GM12878 (cell line): ENCODE data around the gene TMPRSS6. TPM values are rescaled to one million over a fixed set of nuclear protein-coding genes. Genes with fewer than 3 reads are reported as not detected.
A peak's percentile ranks its signal among the peaks of the same experiment; 100 is the strongest.

Source experiments
- ATAC-seq: fragments of 200-7000 bp; cut with Tn5 transposase; 3 replicates; pipeline ENCODE4 v1.9.1; 2020; ENCODE audit warnings: mild to moderate bottlenecking, moderate library complexity
- BruUV-seq: library from RNA; stranded (reverse); fragments of 400-500 nt; replicated peaks from 2 replicates; lab custom pipeline; 2021; lab: Mats Ljungman, UMichigan
- CTCF ChIA-PET: fragments of 300-600 bp; sonication (Branson Sonifier 250); formaldehyde crosslinking; extraction: SDS; loops from one replicate; lab custom pipeline; 2021; ENCODE audit warnings: inconsistent platforms; lab: Yijun Ruan, JAX
- POLR2A ChIA-PET: fragments of 350-600 bp; formaldehyde crosslinking; extraction: SDS; loops from one replicate; lab custom pipeline; 2021; ENCODE audit warnings: inconsistent platforms; lab: Charles Lee
- RAD21 ChIA-PET: fragments of 300-600 bp; sonication (Branson Sonifier 250); formaldehyde crosslinking; loops from one replicate; lab custom pipeline; 2023; ENCODE audit warnings: antibody characterized with exemption; ENCODE audit not compliant: unreplicated experiment; lab: Charles Lee
- SMC1A ChIA-PET: fragments of 300-600 bp; sonication (Branson Sonifier 250); formaldehyde crosslinking; loops from one replicate; lab custom pipeline; 2023; ENCODE audit not compliant: unreplicated experiment, uncharacterized antibody; lab: Charles Lee
- DNase-seq: peaks from one replicate; pipeline ENCODE4 v3.0.0-alpha.2; 2011; ENCODE audit warnings: low read depth, low spot score
- FAIRE-seq: peaks from 3 replicates; lab custom pipeline; 2011; peaks lifted over from hg19 to GRCh38; lab: Jason Lieb, UNC
- H2AFZ ChIP-seq: 2 replicates; pipeline ENCODE4 v1.6.0; 2011; ENCODE audit warnings: low read depth, low read length, control low read depth; ENCODE audit not compliant: control insufficient read depth
- H3K27ac ChIP-seq: 2 replicates; pipeline ENCODE4 v1.5.1; 2011; ENCODE audit warnings: control low read depth; ENCODE audit not compliant: control insufficient read depth, insufficient read depth
- H3K27me3 ChIP-seq, 2 experiments: replicated peaks in 1 of 2; 2 replicates each; pipeline versions ENCODE4 v1.6.0 to v1.6.1; 2011; ENCODE audit warnings: low read length in 1 of 2; ENCODE audit not compliant: control insufficient read depth in 2 of 2, insufficient read depth in 2 of 2
- H3K36me3 ChIP-seq, 2 experiments: 2 replicates each; pipeline ENCODE4 v1.5.1; 2011; ENCODE audit warnings: low read length in 1 of 2; ENCODE audit not compliant: control insufficient read depth in 2 of 2, insufficient read depth in 2 of 2
- H3K4me1 ChIP-seq: 2 replicates; pipeline ENCODE4 v1.6.1; 2011; ENCODE audit warnings: mild to moderate bottlenecking, low read length, moderate library complexity, mixed read lengths; ENCODE audit not compliant: control insufficient read depth, insufficient read depth
- H3K4me2 ChIP-seq: 2 replicates; pipeline ENCODE4 v1.6.0; 2011; ENCODE audit warnings: control low read depth; ENCODE audit not compliant: control insufficient read depth, insufficient read depth
- H3K4me3 ChIP-seq: fragments of 200-600 bp; sonication (generic); 2 replicates; pipeline ENCODE4 v1.5.1; 2016
- H3K79me2 ChIP-seq: 2 replicates; pipeline ENCODE4 v1.6.0; 2011; ENCODE audit warnings: low read length; ENCODE audit not compliant: control insufficient read depth, insufficient read depth
- H3K9ac ChIP-seq: 2 replicates; pipeline ENCODE4 v1.8.0; 2011; ENCODE audit warnings: low read length, control low read depth, mixed read lengths; ENCODE audit not compliant: control insufficient read depth, insufficient read depth
- H3K9me3 ChIP-seq: replicated peaks from 3 replicates; pipeline ENCODE4 v1.5.1; 2011; ENCODE audit warnings: mild to moderate bottlenecking, low read length; ENCODE audit not compliant: control insufficient read depth, insufficient read depth
- H4K20me1 ChIP-seq: 2 replicates; pipeline ENCODE4 v1.6.0; 2011; ENCODE audit not compliant: control insufficient read depth, insufficient read depth
- ATF7 ChIP-seq: fragments of 450-650 bp; IDR thresholded peaks from 2 replicates; pipeline ENCODE4 v1.6.1; 2016; ENCODE audit warnings: low read depth, mild to moderate bottlenecking
- CHD1 ChIP-seq: IDR thresholded peaks from 2 replicates; pipeline ENCODE4 v1.6.1; 2012; ENCODE audit warnings: low read depth, low read length, improper control_type of control experiment
- IKZF2 ChIP-seq, 2 experiments: fragments of 450-650 bp; IDR thresholded peaks; 2 replicates each; pipeline ENCODE4 v1.6.1; 2017; ENCODE audit warnings: mild to moderate bottlenecking in 2 of 2, moderate library complexity in 2 of 2
- KLF5 ChIP-seq: fragments of 450-650 bp; IDR thresholded peaks from 2 replicates; pipeline ENCODE4 v1.6.1; 2014; ENCODE audit warnings: mild to moderate bottlenecking; ENCODE audit not compliant: partially characterized antibody
- MTA3 ChIP-seq: IDR thresholded peaks from 2 replicates; pipeline ENCODE4 v1.6.1; 2012; ENCODE audit warnings: low read length, inconsistent platforms, borderline replicate concordance
- NRF1 ChIP-seq: conservative IDR thresholded peaks from 2 replicates; pipeline ENCODE4 v1.6.1; 2011; ENCODE audit warnings: mild to moderate bottlenecking, low read depth, low read length, improper control_type of control experiment
- SPI1 ChIP-seq: IDR thresholded peaks from 2 replicates; pipeline ENCODE4 v1.6.1; 2011; ENCODE audit warnings: low read depth, mild to moderate bottlenecking, low read length, moderate library complexity, borderline replicate concordance; ENCODE audit not compliant: insufficient read depth
- SUZ12 ChIP-seq: fragments of 200-600 bp; sonication (generic); IDR thresholded peaks from one replicate; pipeline ENCODE4 v1.6.1; 2018; ENCODE audit warnings: antibody characterized with exemption, mild to moderate bottlenecking; ENCODE audit not compliant: unreplicated experiment
- WRNIP1 ChIP-seq: IDR thresholded peaks from 2 replicates; pipeline ENCODE4 v1.6.1; 2011; ENCODE audit warnings: low read depth, low read length, improper control_type of control experiment, borderline replicate concordance
- WGBS: methylation state at CpG from one replicate; pipeline ENCODE4 v1.1.6; 2016; ENCODE audit warnings: low lambda C conversion rate; ENCODE audit not compliant: insufficient replicate concordance, insufficient coverage; ENCODE audit errors: missing lambda C conversion rate; 5-methylcytosine and 5-hydroxymethylcytosine counted together
- in situ Hi-C: fragments of 300-500 bp; cut with MboI; formaldehyde crosslinking; loops from 9 replicates; pipeline ENCODE4 v1.14.3; 2018; ENCODE audit warnings: mixed read lengths
- intact Hi-C: fragments of 100-400 bp; cut with micrococcal nuclease; formaldehyde crosslinking; loops from one replicate; pipeline ENCODE4 v1.14.2; 2022; ENCODE audit not compliant: unreplicated experiment
- polyA plus RNA-seq, 11 experiments: library from polyadenylated mRNA; depleted of rRNA in 4 of 11; unstranded in 6 of 11; stranded (reverse) in 5 of 11; fragments of >200 nt; fragmentation: Nextera tagmentation in 4 of 11; fragmentation: Illumina TruSeq in 1 of 11; extraction: Ambion mirVana in 4 of 11; extraction: Trizol in 1 of 11; gene quantifications; 1 replicate in 1 of 11; 2 replicates in 10 of 11; pipeline versions ENCODE4 v1.2.1 to v1.2.3, GENCODE V29; 2011 to 2016; ENCODE audit warnings: inconsistent platforms in 2 of 11, missing spikeins in 2 of 11, low read depth in 1 of 11
- total RNA-seq, 4 experiments: library from RNA; depleted of rRNA in 3 of 4; stranded (reverse); fragments of >200 nt in 3 of 4; fragmentation: Illumina TruSeq in 1 of 4; extraction: Trizol in 1 of 4; gene quantifications; 2 replicates each; pipeline versions ENCODE4 v1.2.1 to v1.2.3, GENCODE V29; 2013 to 2021
- TF ChIP-seq, protein P1 (sequence below): IDR thresholded peaks from 2 replicates; pipeline ENCODE4 v1.6.1; 2011; ENCODE audit warnings: low read depth, mild to moderate bottlenecking, low read length, moderate library complexity, borderline replicate concordance; ENCODE audit errors: extremely low read depth
- TF ChIP-seq, protein P2 (sequence below): fragments of 450-650 bp; IDR thresholded peaks from 2 replicates; pipeline ENCODE4 v1.6.1; 2014; ENCODE audit warnings: mild to moderate bottlenecking
- TF ChIP-seq, protein P3 (sequence below): IDR thresholded peaks from 2 replicates; pipeline ENCODE4 v1.6.1; 2012; ENCODE audit warnings: low read depth, low read length, improper control_type of control experiment
- TF ChIP-seq, protein P4 (sequence below): fragments of 450-650 bp; IDR thresholded peaks from 2 replicates; pipeline ENCODE4 v1.6.1; 2016; ENCODE audit warnings: mild to moderate bottlenecking

TMPRSS6 gene
- total and polyA plus RNA-seq, 10 of the 15 experiments (the other 5 are each of a cell fraction or from before 2014, with no cell fraction given) = 0.06 to 0.69 (median 0.19) TPM; not detected in 6

DNA sequence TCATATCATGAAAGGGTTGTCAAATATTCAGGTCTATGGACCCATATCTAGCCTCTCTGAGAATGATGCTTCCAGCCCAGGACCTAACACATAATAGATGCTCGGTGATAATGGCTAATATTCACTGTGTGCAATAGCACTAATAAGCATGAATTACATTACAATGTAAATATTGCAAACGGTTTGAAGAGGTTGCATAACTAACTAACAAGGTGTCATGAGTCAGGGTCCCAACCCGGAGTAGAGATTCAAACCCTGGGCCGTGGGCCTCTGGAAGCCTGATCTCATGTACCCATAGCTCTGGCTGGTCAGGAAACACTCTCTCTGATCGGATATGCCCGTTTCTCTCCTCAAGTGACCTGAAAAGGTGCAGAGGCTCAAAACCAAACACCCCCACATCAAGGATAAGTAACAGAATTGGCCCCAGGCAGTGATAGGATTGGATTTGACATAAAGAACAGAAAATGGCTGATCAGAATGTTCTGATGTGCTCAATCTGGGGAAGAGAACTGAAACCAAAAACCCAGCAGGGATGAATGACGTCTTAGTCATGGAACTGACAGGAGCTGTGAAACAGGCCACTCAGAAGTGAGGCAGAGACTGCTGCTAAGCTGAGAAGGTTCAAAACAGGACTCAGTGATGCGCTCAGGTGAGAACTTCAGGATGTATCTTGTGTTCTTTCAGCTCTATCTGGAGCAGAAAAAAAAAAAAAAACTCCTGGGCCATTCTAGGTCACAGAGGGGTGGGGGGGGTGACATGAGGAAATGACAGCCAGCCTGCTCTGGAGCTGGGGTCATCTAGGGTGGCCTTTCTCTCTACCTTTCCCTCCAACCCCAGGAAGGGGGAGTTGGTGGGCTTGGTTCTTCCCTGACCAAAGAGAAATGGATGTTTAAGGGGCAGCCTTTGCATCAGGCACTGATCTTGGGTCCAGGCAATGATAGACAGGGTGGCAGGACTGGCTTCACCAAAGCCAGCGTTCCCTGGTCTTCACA, 64.6 kb downstream of the TMPRSS6 start:
- H2AFZ ChIP-seq = no peak overlapping the region
- BruUV-seq = no TSS peak
- POLR2A ChIA-PET = interaction anchor here (0.6 to 1.2 kb wide), 3 partner anchors 75 to 406 kb away, joined by 3 to 9 read pairs (median 3); no protein-coding TSS in a partner anchor
- H4K20me1 ChIP-seq = no peaks in the 10 kb centered on the region
- peak; percentile 70 for FAIRE-seq
- H3K4me1 ChIP-seq = peaks cover 10% of the 10 kb centered on the region
- ATAC-seq = peak; percentile 76
- in situ Hi-C loops = no loop called here
- no peak overlapping the region for H3K9ac ChIP-seq
- TF ChIP-seq, protein P1, sequence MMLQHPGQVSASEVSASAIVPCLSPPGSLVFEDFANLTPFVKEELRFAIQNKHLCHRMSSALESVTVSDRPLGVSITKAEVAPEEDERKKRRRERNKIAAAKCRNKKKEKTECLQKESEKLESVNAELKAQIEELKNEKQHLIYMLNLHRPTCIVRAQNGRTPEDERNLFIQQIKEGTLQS = no peak
- no peak for TF ChIP-seq SUZ12
- TF ChIP-seq IKZF2 (IDR thresholded peaks at IDR 0.05) = peak; percentile 34 to 47; a peak in 3 of 4 replicates
- no peak for TF ChIP-seq WRNIP1
- no peak for TF ChIP-seq KLF5
- TF ChIP-seq, protein P2, sequence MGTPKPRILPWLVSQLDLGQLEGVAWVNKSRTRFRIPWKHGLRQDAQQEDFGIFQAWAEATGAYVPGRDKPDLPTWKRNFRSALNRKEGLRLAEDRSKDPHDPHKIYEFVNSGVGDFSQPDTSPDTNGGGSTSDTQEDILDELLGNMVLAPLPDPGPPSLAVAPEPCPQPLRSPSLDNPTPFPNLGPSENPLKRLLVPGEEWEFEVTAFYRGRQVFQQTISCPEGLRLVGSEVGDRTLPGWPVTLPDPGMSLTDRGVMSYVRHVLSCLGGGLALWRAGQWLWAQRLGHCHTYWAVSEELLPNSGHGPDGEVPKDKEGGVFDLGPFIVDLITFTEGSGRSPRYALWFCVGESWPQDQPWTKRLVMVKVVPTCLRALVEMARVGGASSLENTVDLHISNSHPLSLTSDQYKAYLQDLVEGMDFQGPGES = no peak
- no peak for TF ChIP-seq CHD1
- TF ChIP-seq, protein P3, sequence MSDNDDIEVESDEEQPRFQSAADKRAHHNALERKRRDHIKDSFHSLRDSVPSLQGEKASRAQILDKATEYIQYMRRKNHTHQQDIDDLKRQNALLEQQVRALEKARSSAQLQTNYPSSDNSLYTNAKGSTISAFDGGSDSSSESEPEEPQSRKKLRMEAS = no peak
- TF ChIP-seq ATF7 = no peak
- TF ChIP-seq NRF1 = no peak
- TF ChIP-seq, protein P4, sequence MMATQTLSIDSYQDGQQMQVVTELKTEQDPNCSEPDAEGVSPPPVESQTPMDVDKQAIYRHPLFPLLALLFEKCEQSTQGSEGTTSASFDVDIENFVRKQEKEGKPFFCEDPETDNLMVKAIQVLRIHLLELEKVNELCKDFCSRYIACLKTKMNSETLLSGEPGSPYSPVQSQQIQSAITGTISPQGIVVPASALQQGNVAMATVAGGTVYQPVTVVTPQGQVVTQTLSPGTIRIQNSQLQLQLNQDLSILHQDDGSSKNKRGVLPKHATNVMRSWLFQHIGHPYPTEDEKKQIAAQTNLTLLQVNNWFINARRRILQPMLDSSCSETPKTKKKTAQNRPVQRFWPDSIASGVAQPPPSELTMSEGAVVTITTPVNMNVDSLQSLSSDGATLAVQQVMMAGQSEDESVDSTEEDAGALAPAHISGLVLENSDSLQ = peak; percentile 26; the same call in 1 of the 2 replicates
- TF ChIP-seq SPI1 = peak; percentile 18; the same call in 1 of the 2 replicates
- TF ChIP-seq MTA3 = no peak
- TF ChIP-seq, all 136 proteins: peak for 3
- Histone ChIP-seq H3K79me2 (no peaks in the 10 kb centered on the region), H3K9me3 (no peaks in the 10 kb centered on the region), H3K4me3 (no peak overlapping the region), H3K4me2 (no peak overlapping the region), H3K27ac (no peak overlapping the region), H3K27me3 (peaks cover 0 to 2% of the 10 kb centered on the region in 2 experiments; a peak in 1 of 4 replicates), H3K36me3 (no peaks in the 10 kb centered on the region)
- 21% methylated on average over 9 of the region's 9 CpGs for WGBS
- ChIA-PET SMC1A (interaction anchor here (0.6 to 2.7 kb wide), 14 partner anchors 13 to 268 kb away, joined by 3 to 19 read pairs (median 4); no protein-coding TSS in a partner anchor), CTCF (interaction anchor here (0.5 to 4.6 kb wide), 40 partner anchors 8 to 288 kb away, joined by 3 to 39 read pairs (median 5); partner anchors contain the start of genes IFT27, IL2RB, MPST and TST), RAD21 (interaction anchor here (0.6 to 2.8 kb wide), 14 partner anchors 9 to 262 kb away, joined by 3 to 21 read pairs (median 4); partner anchors contain the start of gene TST)
- intact Hi-C loops = loop anchor here (1.0 to 10.0 kb wide), 2 partner anchors 190 to 263 kb away; no protein-coding TSS in a partner anchor
- no peak for DNase-seq
